ENCODE measurements around the gene CAGE1. TPM values are rescaled to one million over a fixed set of nuclear protein-coding genes. Genes with fewer than 3 reads are reported as not detected.

The CAGE1 gene
- total RNA-seq, result under 1 TPM; 0.42 to 0.76 TPM

GRCh38 chr6:7389451-7390225, at the start of gene CAGE1, which contains the start of gene RIOK1:
TSS of gene CAGE1 (minus strand) at chr6:7389742. CDS start at chr6:7387173, 2,569 bp downstream.
TSS of gene RIOK1 (plus strand) at chr6:7389808. CDS start at chr6:7390003, 195 bp downstream.
- Mint-ChIP-seq H3K4me1 (ENCODE audit: low read depth in 2 of 2) (peaks cover 30 to 47% of the 10 kb centered on the region in 2 donors), H3K36me3 (peaks cover 22% of the 10 kb centered on the region), H3K27ac (peak within 1 kb of the TSS; percentile 86 to 95), H3K27me3 (no peaks in the 10 kb centered on the region), H3K4me3 (peak within 1 kb of the TSS; percentile 95), H3K9me3 (peaks cover 3% of the 10 kb centered on the region)
- ATAC-seq, result peak; percentile 98
- peak; percentile 98 for DNase-seq (ENCODE audit: low spot score)

- ATAC-seq (no peak), DNase-seq (ENCODE audit: low spot score) (no peak)
- peaks cover 5% of the 10 kb centered on the region for H3K36me3 Mint-ChIP-seq
- peak overlapping the region in 1 of 2 donors; percentile 24 for H3K27ac Mint-ChIP-seq
- peaks cover 4 to 9% of the 10 kb centered on the region in 2 donors for H3K4me1 Mint-ChIP-seq (ENCODE audit: low read depth in 2 of 2)
- H3K4me3 Mint-ChIP-seq, result no peak overlapping the region
- H3K27me3 Mint-ChIP-seq, result peaks cover 6 to 12% of the 10 kb centered on the region in 2 donors
- H3K9me3 Mint-ChIP-seq, result peaks cover 5% of the 10 kb centered on the region
Observed at GRCh38 chr6:7439228-7439627, 49.7 kb upstream of the CAGE1 start.

GRCh38 chr6:7438011-7438410, 48.5 kb upstream of the CAGE1 start:
- Mint-ChIP-seq H3K36me3 (peaks cover 5% of the 10 kb centered on the region), H3K9me3 (peaks cover 5% of the 10 kb centered on the region), H3K27me3 (peaks cover 6 to 11% of the 10 kb centered on the region in 2 donors), H3K27ac (no peak overlapping the region), H3K4me3 (no peak overlapping the region), H3K4me1 (ENCODE audit: low read depth in 2 of 2) (peaks cover 4 to 9% of the 10 kb centered on the region in 2 donors)
- no peak for DNase-seq (ENCODE audit: low spot score)
- no peak for ATAC-seq

GRCh38 chr6:7434672-7435071, 45.1 kb upstream of the CAGE1 start:
- ATAC-seq (no peak), DNase-seq (ENCODE audit: low spot score) (no peak)
- Mint-ChIP-seq H3K36me3 (peaks cover 5% of the 10 kb centered on the region), H3K27ac (no peak overlapping the region), H3K4me1 (ENCODE audit: low read depth in 2 of 2) (peaks cover 6% of the 10 kb centered on the region in 2 donors), H3K4me3 (no peak overlapping the region), H3K9me3 (peaks cover 5% of the 10 kb centered on the region), H3K27me3 (peaks cover 6 to 13% of the 10 kb centered on the region in 2 donors)

- no peak for ATAC-seq
- H3K27me3 Mint-ChIP-seq, result peaks cover 6 to 13% of the 10 kb centered on the region in 2 donors
Observed at GRCh38 chr6:7433121-7433617, 43.6 kb upstream of the CAGE1 start.

GRCh38 chr6:7432391-7433120, 43.0 kb upstream of the CAGE1 start:
- Mint-ChIP-seq H3K36me3 (peaks cover 5% of the 10 kb centered on the region), H3K27me3 (peaks cover 6 to 13% of the 10 kb centered on the region in 2 donors), H3K4me3 (no peak overlapping the region), H3K9me3 (peaks cover 5% of the 10 kb centered on the region), H3K27ac (no peak overlapping the region), H3K4me1 (ENCODE audit: low read depth in 2 of 2) (peaks cover 0 to 3% of the 10 kb centered on the region in 2 donors)
- DNase-seq (ENCODE audit: low spot score), result no peak
- no peak for ATAC-seq

More at GRCh38 chr6:7433121-7433617, 43.6 kb upstream of the CAGE1 start:
- no peak overlapping the region for H3K4me3 Mint-ChIP-seq
- no peak overlapping the region for H3K27ac Mint-ChIP-seq
- DNase-seq (ENCODE audit: low spot score), result no peak
- H3K4me1 Mint-ChIP-seq (ENCODE audit: low read depth in 2 of 2), result peaks cover 0 to 3% of the 10 kb centered on the region in 2 donors
- H3K36me3 Mint-ChIP-seq, result peaks cover 5% of the 10 kb centered on the region
- peaks cover 5% of the 10 kb centered on the region for H3K9me3 Mint-ChIP-seq

GRCh38 chr6:7431674-7432390, 42.3 kb upstream of the CAGE1 start:
- H3K27ac Mint-ChIP-seq, result no peak overlapping the region
- no peak for DNase-seq (ENCODE audit: low spot score)

GRCh38 chr6:7431313-7431673, 41.8 kb upstream of the CAGE1 start:
- DNase-seq (ENCODE audit: low spot score), result no peak
- no peak for ATAC-seq
- peaks cover 5% of the 10 kb centered on the region for H3K9me3 Mint-ChIP-seq
- peaks cover 5% of the 10 kb centered on the region for H3K36me3 Mint-ChIP-seq
- H3K4me1 Mint-ChIP-seq (ENCODE audit: low read depth in 2 of 2), result peaks cover 0 to 3% of the 10 kb centered on the region in 2 donors
- no peak overlapping the region for H3K4me3 Mint-ChIP-seq
- H3K27ac Mint-ChIP-seq, result no peak overlapping the region
- H3K27me3 Mint-ChIP-seq, result peaks cover 6 to 13% of the 10 kb centered on the region in 2 donors

More at GRCh38 chr6:7431674-7432390, 42.3 kb upstream of the CAGE1 start:
- peaks cover 5% of the 10 kb centered on the region for H3K9me3 Mint-ChIP-seq
- ATAC-seq, result no peak
- no peak overlapping the region for H3K4me3 Mint-ChIP-seq
- H3K4me1 Mint-ChIP-seq (ENCODE audit: low read depth in 2 of 2), result peaks cover 0 to 3% of the 10 kb centered on the region in 2 donors
- peaks cover 6 to 13% of the 10 kb centered on the region in 2 donors for H3K27me3 Mint-ChIP-seq
- H3K36me3 Mint-ChIP-seq, result peaks cover 5% of the 10 kb centered on the region

GRCh38 chr6:7426447-7427169, 37.1 kb upstream of the CAGE1 start:
- no peak for ATAC-seq
- H3K36me3 Mint-ChIP-seq, result no peaks in the 10 kb centered on the region
- peaks cover 0 to 3% of the 10 kb centered on the region in 2 donors for H3K4me1 Mint-ChIP-seq (ENCODE audit: low read depth in 2 of 2)
- H3K4me3 Mint-ChIP-seq, result no peak overlapping the region
- peaks cover 0 to 7% of the 10 kb centered on the region in 2 donors for H3K27me3 Mint-ChIP-seq
- H3K27ac Mint-ChIP-seq, result no peak overlapping the region
- no peak for DNase-seq (ENCODE audit: low spot score)
- H3K9me3 Mint-ChIP-seq, result no peaks in the 10 kb centered on the region

- no peak overlapping the region for H3K27ac Mint-ChIP-seq
- H3K27me3 Mint-ChIP-seq, result peaks cover 0 to under 1% of the 10 kb centered on the region in 2 donors
- H3K4me1 Mint-ChIP-seq (ENCODE audit: low read depth in 2 of 2), result no peaks in the 10 kb centered on the region
- no peak overlapping the region for H3K4me3 Mint-ChIP-seq
- ATAC-seq (no peak), DNase-seq (ENCODE audit: low spot score) (no peak)
- H3K9me3 Mint-ChIP-seq, result no peaks in the 10 kb centered on the region
- H3K36me3 Mint-ChIP-seq, result no peaks in the 10 kb centered on the region
Observed at GRCh38 chr6:7425808-7426190, 36.3 kb upstream of the CAGE1 start.

- Mint-ChIP-seq H3K4me1 (ENCODE audit: low read depth in 2 of 2) (no peaks in the 10 kb centered on the region), H3K36me3 (no peaks in the 10 kb centered on the region), H3K27me3 (no peaks in the 10 kb centered on the region), H3K4me3 (no peak overlapping the region), H3K9me3 (no peaks in the 10 kb centered on the region), H3K27ac (no peak overlapping the region)
- no peak for ATAC-seq
- DNase-seq (ENCODE audit: low spot score), result no peak
Observed at GRCh38 chr6:7424967-7425807, 35.6 kb upstream of the CAGE1 start.

- Mint-ChIP-seq H3K27ac (no peak overlapping the region), H3K4me3 (no peak overlapping the region), H3K27me3 (no peaks in the 10 kb centered on the region), H3K9me3 (no peaks in the 10 kb centered on the region), H3K36me3 (no peaks in the 10 kb centered on the region), H3K4me1 (ENCODE audit: low read depth in 2 of 2) (no peaks in the 10 kb centered on the region)
- DNase-seq (ENCODE audit: low spot score) (no peak), ATAC-seq (no peak)
Observed at GRCh38 chr6:7424058-7424457, 34.5 kb upstream of the CAGE1 start.

Data from natural killer cell treated with Interleukin-12 subunit alpha and Interleukin-12 subunit beta and Interleukin-15 and Interleukin-18, amount 100 ng/mL, for 72 hours (primary cell).